Mucosa of stomach (tissue), 1 donor: ENCODE measurements around the gene CDKN2D.
"Not testable (repeated sequence)": the region's sequence is repeated elsewhere in the genome, so short reads cannot be mapped to it uniquely, and the experiment has no call there.

ENCODE experiments used
- H3K27me3 ChIP-seq: one replicate; pipeline ENCODE4 v1.7.0; 2013; ENCODE audit warnings: mild to moderate bottlenecking, low read length; ENCODE audit not compliant: control insufficient read depth, insufficient read depth
- H3K36me3 ChIP-seq: one replicate; pipeline ENCODE4 v1.7.0; 2013; ENCODE audit warnings: low read length; ENCODE audit not compliant: control insufficient read depth, insufficient read depth
- H3K4me1 ChIP-seq: one replicate; pipeline ENCODE4 v1.7.0; 2013; ENCODE audit warnings: mild to moderate bottlenecking, low read length; ENCODE audit not compliant: control insufficient read depth, insufficient read depth
- H3K4me3 ChIP-seq: one replicate; pipeline ENCODE4 v1.7.0; 2013; ENCODE audit warnings: low read length
- H3K9ac ChIP-seq: one replicate; pipeline ENCODE4 v1.7.0; 2013; ENCODE audit warnings: mild to moderate bottlenecking, low read length, moderate library complexity
- H3K9me3 ChIP-seq: one replicate; pipeline ENCODE4 v1.7.0; 2013; ENCODE audit warnings: mild to moderate bottlenecking, low read length, moderate library complexity; ENCODE audit not compliant: control insufficient read depth
- donor health status: Pancreatic carcinoma.

The CDKN2D gene

GRCh38 chr19:10574462-10574861 lies 5.7 kb upstream of the CDKN2D start:
- Histone ChIP-seq H3K36me3 (no peaks in the 10 kb centered on the region), H3K4me3 (no peak overlapping the region), H3K27me3 (no peaks in the 10 kb centered on the region), H3K9ac (no peak overlapping the region), H3K9me3 (no peaks in the 10 kb centered on the region), H3K4me1 (peaks cover 2% of the 10 kb centered on the region)

GRCh38 chr19:10573793-10574192 lies 5.0 kb upstream of the CDKN2D start:
- H3K9me3 ChIP-seq, H3K9ac ChIP-seq, H3K36me3 ChIP-seq, H3K4me3 ChIP-seq, H3K27me3 ChIP-seq, H3K4me1 ChIP-seq: not testable (repeated sequence)

- peak overlapping the region; percentile 49 for H3K9ac ChIP-seq
- peak overlapping the region; percentile 51 for H3K4me3 ChIP-seq
- H3K4me1 ChIP-seq, result peaks cover 36% of the 10 kb centered on the region
- no peaks in the 10 kb centered on the region for H3K36me3 ChIP-seq
- H3K27me3 ChIP-seq, result no peaks in the 10 kb centered on the region
- H3K9me3 ChIP-seq, result no peaks in the 10 kb centered on the region
These were observed 535 bp downstream of the CDKN2D start for GRCh38 chr19:10568062-10568825.

DNA sequence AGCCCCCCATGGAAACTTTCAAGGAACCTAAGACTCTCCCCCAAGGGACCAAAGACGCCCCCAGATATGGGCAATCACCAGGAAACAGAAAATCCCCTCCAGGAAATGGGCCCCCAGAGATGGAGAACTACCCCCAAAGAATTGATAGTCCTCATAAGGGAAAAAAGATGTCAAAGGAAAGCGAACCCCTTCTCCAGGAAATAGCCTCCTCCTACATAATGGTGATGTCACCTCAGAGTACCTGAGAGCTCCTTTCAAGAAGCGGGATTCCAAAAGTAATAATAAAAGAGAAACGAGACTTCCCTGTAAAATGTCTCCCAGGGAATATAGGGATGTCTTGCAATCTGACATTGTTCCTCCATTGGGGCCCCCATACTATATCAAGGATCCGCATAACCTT lies 1.1 kb downstream of the CDKN2D start:
- Histone ChIP-seq H3K9me3 (no peaks in the 10 kb centered on the region), H3K36me3 (no peaks in the 10 kb centered on the region), H3K4me3 (peak overlapping the region; percentile 51), H3K9ac (peak overlapping the region; percentile 49), H3K27me3 (no peaks in the 10 kb centered on the region), H3K4me1 (peaks cover 36% of the 10 kb centered on the region)

- peaks cover 36% of the 10 kb centered on the region for H3K4me1 ChIP-seq
- H3K4me3 ChIP-seq, result no peak overlapping the region
- no peaks in the 10 kb centered on the region for H3K27me3 ChIP-seq
- peak overlapping the region; percentile 57 for H3K9ac ChIP-seq
- no peaks in the 10 kb centered on the region for H3K36me3 ChIP-seq
- no peaks in the 10 kb centered on the region for H3K9me3 ChIP-seq
These were observed 1.9 kb downstream of the CDKN2D start for GRCh38 chr19:10566658-10567410.

GRCh38 chr19:10566408-10566657 lies 2.4 kb downstream of the CDKN2D start:
- peaks cover 36% of the 10 kb centered on the region for H3K4me1 ChIP-seq
- H3K27me3 ChIP-seq, result no peaks in the 10 kb centered on the region
- no peaks in the 10 kb centered on the region for H3K9me3 ChIP-seq
- H3K9ac ChIP-seq, result peak overlapping the region; percentile 57
- no peak overlapping the region for H3K4me3 ChIP-seq
- no peaks in the 10 kb centered on the region for H3K36me3 ChIP-seq

GRCh38 chr19:10565567-10566407 lies 3.0 kb downstream of the CDKN2D start, which contains the start of gene KRI1:
TSS of gene KRI1 (minus strand) at chr19:10566010. CDS start at chr19:10565999, 11 bp downstream.
- peaks cover 36% of the 10 kb centered on the region for H3K4me1 ChIP-seq
- no peaks in the 10 kb centered on the region for H3K9me3 ChIP-seq

GRCh38 chr19:10565028-10565566 lies 3.7 kb downstream of the CDKN2D start:
- H3K27me3 ChIP-seq, result no peaks in the 10 kb centered on the region
- peaks cover 36% of the 10 kb centered on the region for H3K4me1 ChIP-seq
- peak overlapping the region; percentile 67 for H3K4me3 ChIP-seq
- peak overlapping the region; percentile 83 for H3K9ac ChIP-seq
- peaks cover 3% of the 10 kb centered on the region for H3K36me3 ChIP-seq
- no peaks in the 10 kb centered on the region for H3K9me3 ChIP-seq

More at GRCh38 chr19:10565567-10566407, 3.0 kb downstream of the CDKN2D start, which contains the start of gene KRI1:
- Histone ChIP-seq H3K9ac (peak within 1 kb of the TSS; percentile 83), H3K27me3 (no peaks in the 10 kb centered on the region), H3K4me3 (peak within 1 kb of the TSS; percentile 67), H3K36me3 (no peaks in the 10 kb centered on the region)

GRCh38 chr19:10562609-10563008 lies 6.2 kb downstream of the CDKN2D start:
- Histone ChIP-seq H3K27me3 (no peaks in the 10 kb centered on the region), H3K9ac (no peak overlapping the region), H3K4me3 (no peak overlapping the region), H3K4me1 (peaks cover 23% of the 10 kb centered on the region), H3K36me3 (peaks cover 8% of the 10 kb centered on the region), H3K9me3 (no peaks in the 10 kb centered on the region)

GRCh38 chr19:10560154-10560553 lies 8.6 kb downstream of the CDKN2D start:
- no peaks in the 10 kb centered on the region for H3K9me3 ChIP-seq
- H3K4me3 ChIP-seq, result no peak overlapping the region
- H3K27me3 ChIP-seq, result no peaks in the 10 kb centered on the region
- no peak overlapping the region for H3K9ac ChIP-seq
- H3K4me1 ChIP-seq, result peaks cover 7% of the 10 kb centered on the region
- peaks cover 8% of the 10 kb centered on the region for H3K36me3 ChIP-seq

DNA sequence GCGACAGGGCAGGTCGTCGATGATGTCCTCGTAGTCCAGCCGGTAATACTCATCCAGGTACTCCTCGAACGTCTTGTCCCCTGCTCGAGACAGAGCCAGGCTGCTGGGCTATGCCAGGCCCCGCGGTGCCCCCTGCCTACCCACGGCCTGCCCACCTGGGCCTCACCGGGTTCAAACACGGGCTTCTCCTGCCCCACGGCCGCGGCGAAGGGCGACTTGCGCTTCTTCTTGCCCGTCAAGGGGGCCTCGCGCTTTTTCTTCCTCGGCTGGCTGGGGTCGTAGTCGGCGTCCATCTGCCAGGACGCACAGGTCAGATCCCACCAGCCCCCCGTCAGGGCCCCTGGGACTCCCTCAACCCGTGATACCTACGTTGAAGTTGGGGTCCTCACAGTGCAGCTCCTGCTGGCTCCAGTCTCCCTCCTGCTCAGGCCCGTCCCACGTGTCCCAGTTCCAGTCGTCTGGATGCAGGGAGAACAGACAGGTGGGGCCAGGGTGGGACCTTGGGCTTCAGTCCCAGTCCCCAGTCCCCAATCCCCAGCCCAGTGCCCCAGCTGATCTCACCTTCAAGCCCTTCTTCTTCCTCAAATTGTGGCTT lies 11.1 kb downstream of the CDKN2D start:
- Histone ChIP-seq H3K36me3 (peaks cover 8% of the 10 kb centered on the region), H3K27me3 (no peaks in the 10 kb centered on the region), H3K9ac (no peak overlapping the region), H3K4me1 (no peaks in the 10 kb centered on the region), H3K9me3 (no peaks in the 10 kb centered on the region), H3K4me3 (no peak overlapping the region)
